Stimulated activated CD8-positive, alpha-beta memory T cell treated with anti-CD3 and anti-CD28 coated beads, Interleukin-7, amount 100 ng/mL, for 24 hours (primary cell): Measurements from ENCODE around the gene KDM8.

Source experiments
- DNase-seq: peaks from one replicate; pipeline ENCODE4 v3.0.0-alpha.2; 2020; ENCODE audit warnings: low read depth

Gene KDM8

GRCh38 chr16:27203507-27204311 lies at the start of gene KDM8:
TSS of gene KDM8 (plus strand) at chr16:27203526. CDS start at chr16:27210124, 6,598 bp downstream.
- DNase-seq, result peak; percentile 99

- peak; percentile 61 for DNase-seq
Observed at GRCh38 chr16:27154705-27155521, 48.4 kb upstream of the KDM8 start.

- no peak for DNase-seq
Observed at GRCh38 chr16:27156579-27156978, 46.7 kb upstream of the KDM8 start.

GRCh38 chr16:27161398-27161797 lies 41.9 kb upstream of the KDM8 start:
- no peak for DNase-seq

- DNase-seq, result no peak
Observed at GRCh38 chr16:27164352-27164751, 39.0 kb upstream of the KDM8 start.

GRCh38 chr16:27165576-27165975 lies 37.8 kb upstream of the KDM8 start:
- DNase-seq, result no peak

GRCh38 chr16:27168790-27169189 lies 34.5 kb upstream of the KDM8 start:
- DNase-seq, result no peak

- peak; percentile 41 for DNase-seq
Observed at GRCh38 chr16:27169511-27170071, 33.7 kb upstream of the KDM8 start.

GRCh38 chr16:27171584-27171983 lies 31.7 kb upstream of the KDM8 start:
- no peak for DNase-seq

- no peak for DNase-seq
Observed at GRCh38 chr16:27174007-27174406, 29.3 kb upstream of the KDM8 start.

- no peak for DNase-seq
Observed at GRCh38 chr16:27174798-27175197, 28.5 kb upstream of the KDM8 start.

- no peak for DNase-seq
Observed at GRCh38 chr16:27175888-27176287, 27.4 kb upstream of the KDM8 start.

- DNase-seq, result no peak
Observed at GRCh38 chr16:27177031-27177774, 26.1 kb upstream of the KDM8 start.

- DNase-seq, result peak; percentile 76
Observed at GRCh38 chr16:27179500-27180072, 23.7 kb upstream of the KDM8 start.

GRCh38 chr16:27181019-27181790 lies 22.1 kb upstream of the KDM8 start:
- DNase-seq, result no peak

GRCh38 chr16:27182906-27183405 lies 20.4 kb upstream of the KDM8 start:
- no peak for DNase-seq

GRCh38 chr16:27185776-27186130 lies 17.6 kb upstream of the KDM8 start:
- no peak for DNase-seq

- DNase-seq, result no peak
Observed at GRCh38 chr16:27188633-27189032, 14.7 kb upstream of the KDM8 start.

- no peak for DNase-seq
Observed at GRCh38 chr16:27189335-27189972, 13.9 kb upstream of the KDM8 start.

GRCh38 chr16:27190316-27190871 lies 12.9 kb upstream of the KDM8 start:
- DNase-seq, result no peak
